Measurements from ENCODE around the gene GRB10. TPM values are rescaled to one million over a fixed set of nuclear protein-coding genes. Genes with fewer than 3 reads are reported as not detected.
"Not testable (repeated sequence)": the region's sequence is repeated elsewhere in the genome, so short reads cannot be mapped to it uniquely, and the experiment has no call there.

GRB10 gene
- total RNA-seq, 1 experiment from 2014 or later = 17.5 TPM

- no peak for DNase-seq (ENCODE audit: low read depth)
Measured at GRCh38 chr7:50555594-50556140, 227.0 kb downstream of the GRB10 start.

- no peak for DNase-seq (ENCODE audit: low read depth)
Measured at GRCh38 chr7:50554431-50555322, 228.0 kb downstream of the GRB10 start.

GRCh38 chr7:50553973-50554372, 228.7 kb downstream of the GRB10 start:
- DNase-seq (ENCODE audit: low read depth) = no peak

- DNase-seq (ENCODE audit: low read depth) = peak; percentile 66
Measured at GRCh38 chr7:50552921-50553320, 229.8 kb downstream of the GRB10 start.

GRCh38 chr7:50552139-50552538, 230.6 kb downstream of the GRB10 start:
- DNase-seq (ENCODE audit: low read depth) = no peak

- not testable (repeated sequence) for DNase-seq (ENCODE audit: low read depth)
Measured at GRCh38 chr7:50545613-50546012, 237.1 kb downstream of the GRB10 start.

GRCh38 chr7:50544992-50545391, 237.7 kb downstream of the GRB10 start:
- DNase-seq (ENCODE audit: low read depth) = no peak

GRCh38 chr7:50543776-50544442, 238.8 kb downstream of the GRB10 start:
- DNase-seq (ENCODE audit: low read depth) = no peak

- no peak for DNase-seq (ENCODE audit: low read depth)
Measured at GRCh38 chr7:50542132-50542531, 240.6 kb downstream of the GRB10 start.

- no peak for DNase-seq (ENCODE audit: low read depth)
Measured at GRCh38 chr7:50540785-50541579, 241.7 kb downstream of the GRB10 start.

Other genes with a start within 250 kb of the GRB10 start
- gene DDC, start 217.5 kb downstream of the GRB10 start, total RNA-seq (2014; rRNA removed) = not detected in 2 replicates